ENCODE measurements around the gene SHANK1.

- TF ChIP-seq CTCF (conservative IDR thresholded peaks at IDR 0.05; ENCODE audit: low read length) (no peak), EZH2phosphoT487 (IDR thresholded peaks at IDR 0.05; ENCODE audit: borderline replicate concordance, low read depth, low read length) (no peak)
Observed at GRCh38 chr19:50629801-50630200, 89.8 kb downstream of the SHANK1 start.

Data from OCI-LY7 (cell line).